ENCODE data around the gene NOS1AP.
"Not testable (repeated sequence)": the region's sequence is repeated elsewhere in the genome, so short reads cannot be mapped to it uniquely, and the experiment has no call there.

Gene NOS1AP

GRCh38 chr1:162070094-162070748 lies 730 bp downstream of the NOS1AP start:
- H3K27me3 Mint-ChIP-seq = peaks cover 80% of the 10 kb centered on the region
- peaks cover 14% of the 10 kb centered on the region for H3K4me1 Mint-ChIP-seq (ENCODE audit: low read depth)
- peak; percentile 49 for DNase-seq
- H3K4me3 Mint-ChIP-seq = peak overlapping the region; percentile 76
- H3K9me3 Mint-ChIP-seq = no peaks in the 10 kb centered on the region
- H3K36me3 Mint-ChIP-seq (ENCODE audit: low read depth) = no peaks in the 10 kb centered on the region
- H3K27ac Mint-ChIP-seq = no peak overlapping the region

DNA sequence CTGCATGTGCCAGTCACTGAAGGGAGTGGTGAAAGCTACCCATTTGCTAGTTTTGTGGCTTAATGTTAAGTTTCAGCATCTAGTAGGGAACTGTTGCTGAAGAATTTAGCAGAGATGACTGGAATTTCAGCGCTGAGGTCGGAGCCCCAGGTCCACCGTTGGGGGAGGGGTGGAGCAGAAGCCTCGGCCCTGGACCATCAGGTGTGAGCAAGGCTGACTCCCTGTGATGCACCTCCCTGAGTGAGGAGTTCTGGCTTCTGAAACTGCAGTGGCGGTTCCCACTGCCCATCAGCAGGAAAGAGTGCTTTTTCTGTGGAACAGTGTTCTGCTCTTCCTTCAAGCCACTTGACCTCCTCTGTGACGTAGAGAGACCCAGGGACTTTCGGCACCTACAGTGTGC lies 1.3 kb downstream of the NOS1AP start:
- Mint-ChIP-seq H3K27ac (no peak overlapping the region), H3K9me3 (no peaks in the 10 kb centered on the region), H3K4me3 (peak overlapping the region; percentile 76), H3K27me3 (peaks cover 80% of the 10 kb centered on the region), H3K36me3 (ENCODE audit: low read depth) (no peaks in the 10 kb centered on the region), H3K4me1 (ENCODE audit: low read depth) (peaks cover 12% of the 10 kb centered on the region)
- DNase-seq = peak; percentile 28

DNA sequence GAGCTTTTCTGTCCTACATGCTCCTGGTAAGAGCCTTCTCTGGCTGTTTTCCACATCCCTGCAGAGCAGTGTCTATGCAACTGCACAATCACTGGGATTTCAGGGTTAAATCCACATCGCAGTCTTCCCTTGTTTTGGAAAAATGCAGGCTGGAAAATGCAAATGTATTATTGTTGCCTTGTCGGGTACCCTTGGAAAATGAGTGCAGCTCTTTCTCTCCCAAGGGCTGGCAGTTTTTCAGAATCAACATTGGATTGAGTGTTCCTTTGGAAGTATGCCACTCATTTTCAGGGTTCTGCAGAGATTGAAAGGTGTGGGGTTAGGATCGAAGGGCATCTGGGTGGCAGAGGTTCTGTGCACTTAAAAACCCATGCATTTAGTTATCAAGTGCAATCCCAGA lies 3.2 kb downstream of the NOS1AP start:
- no peak for DNase-seq
- H3K4me3 Mint-ChIP-seq = no peak overlapping the region
- H3K27me3 Mint-ChIP-seq = peaks cover 81% of the 10 kb centered on the region
- no peaks in the 10 kb centered on the region for H3K9me3 Mint-ChIP-seq
- H3K4me1 Mint-ChIP-seq (ENCODE audit: low read depth) = peaks cover 12% of the 10 kb centered on the region
- H3K36me3 Mint-ChIP-seq (ENCODE audit: low read depth) = no peaks in the 10 kb centered on the region
- no peak overlapping the region for H3K27ac Mint-ChIP-seq

GRCh38 chr1:162074276-162075005 lies 5.0 kb downstream of the NOS1AP start:
- peaks cover 81% of the 10 kb centered on the region for H3K27me3 Mint-ChIP-seq
- no peak overlapping the region for H3K4me3 Mint-ChIP-seq
- no peak for DNase-seq
- H3K36me3 Mint-ChIP-seq (ENCODE audit: low read depth) = no peaks in the 10 kb centered on the region
- H3K27ac Mint-ChIP-seq = no peak overlapping the region
- peaks cover 10% of the 10 kb centered on the region for H3K4me1 Mint-ChIP-seq (ENCODE audit: low read depth)
- no peaks in the 10 kb centered on the region for H3K9me3 Mint-ChIP-seq

DNA sequence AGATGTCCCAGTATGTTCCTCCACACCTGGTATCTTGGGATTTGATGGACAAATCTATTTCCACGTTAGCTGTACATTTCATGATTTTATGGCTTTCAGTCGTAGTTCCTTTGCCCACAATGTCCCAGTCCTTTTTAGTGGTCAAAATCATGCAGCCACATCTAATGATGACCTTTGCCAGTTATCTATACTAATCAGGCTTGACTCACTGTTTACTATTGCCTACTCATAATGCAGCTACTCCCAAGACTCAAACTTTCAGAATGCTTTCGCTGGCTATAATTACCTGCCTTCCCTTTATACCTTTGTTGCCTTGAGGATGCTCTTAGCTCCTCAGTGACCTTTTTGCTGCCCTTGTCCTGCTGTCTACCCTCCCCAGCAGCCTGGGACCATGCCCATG lies 6.4 kb downstream of the NOS1AP start:
- Mint-ChIP-seq H3K27me3 (peaks cover 71% of the 10 kb centered on the region), H3K4me1 (ENCODE audit: low read depth) (peaks cover 2% of the 10 kb centered on the region), H3K9me3 (no peaks in the 10 kb centered on the region), H3K27ac (no peak overlapping the region), H3K4me3 (no peak overlapping the region), H3K36me3 (ENCODE audit: low read depth) (no peaks in the 10 kb centered on the region)
- no peak for DNase-seq

DNA sequence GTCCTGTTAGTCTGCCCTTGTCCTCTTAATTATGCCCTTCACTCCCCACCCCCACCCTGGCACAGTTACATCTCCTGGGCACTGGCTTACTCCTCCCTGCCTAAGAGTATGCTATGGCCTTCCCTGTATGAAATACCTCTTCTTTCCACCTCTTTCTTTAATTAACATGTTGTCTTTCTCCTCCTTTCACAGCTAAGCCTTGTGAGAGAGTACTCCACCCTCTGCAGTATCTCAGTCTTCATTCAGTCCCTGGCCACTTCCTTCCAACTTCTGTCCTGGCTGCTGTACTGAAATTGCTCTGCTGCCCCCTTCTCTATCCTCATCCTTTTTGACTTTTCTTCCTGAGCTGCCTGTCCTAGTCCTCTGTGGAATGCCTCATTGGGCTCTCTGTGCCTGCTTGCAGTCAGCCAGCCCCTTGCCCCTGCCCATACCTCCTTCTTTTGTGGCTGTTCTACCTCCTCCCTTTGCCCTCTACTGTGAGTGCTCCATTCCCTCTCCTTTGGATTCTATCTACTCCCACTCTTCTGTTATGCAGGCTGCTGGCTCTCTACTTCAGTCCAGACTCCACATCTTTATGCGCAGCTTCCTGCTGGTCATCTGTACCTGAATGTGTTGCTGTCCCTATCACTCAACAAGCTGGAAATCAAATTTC lies 8.3 kb downstream of the NOS1AP start:
- H3K9me3 Mint-ChIP-seq = no peaks in the 10 kb centered on the region
- no peaks in the 10 kb centered on the region for H3K36me3 Mint-ChIP-seq (ENCODE audit: low read depth)
- H3K27me3 Mint-ChIP-seq = peaks cover 56% of the 10 kb centered on the region
- H3K4me3 Mint-ChIP-seq = no peak overlapping the region
- no peak overlapping the region for H3K27ac Mint-ChIP-seq
- no peak for DNase-seq
- no peaks in the 10 kb centered on the region for H3K4me1 Mint-ChIP-seq (ENCODE audit: low read depth)

- Mint-ChIP-seq H3K4me3 (no peak overlapping the region), H3K9me3 (peaks cover 2% of the 10 kb centered on the region), H3K36me3 (ENCODE audit: low read depth) (no peaks in the 10 kb centered on the region), H3K27me3 (peaks cover 49% of the 10 kb centered on the region), H3K4me1 (ENCODE audit: low read depth) (no peaks in the 10 kb centered on the region), H3K27ac (no peak overlapping the region)
- DNase-seq = no peak
Observed at GRCh38 chr1:162079030-162079429, 9.5 kb downstream of the NOS1AP start.

- no peak overlapping the region for H3K4me3 Mint-ChIP-seq
- H3K27me3 Mint-ChIP-seq = peaks cover 41% of the 10 kb centered on the region
Observed at GRCh38 chr1:162080472-162081015, 11.1 kb downstream of the NOS1AP start.

GRCh38 chr1:162081316-162081715 lies 11.8 kb downstream of the NOS1AP start:
- no peaks in the 10 kb centered on the region for H3K4me1 Mint-ChIP-seq (ENCODE audit: low read depth)
- no peak overlapping the region for H3K27ac Mint-ChIP-seq
- H3K27me3 Mint-ChIP-seq = peaks cover 36% of the 10 kb centered on the region
- H3K36me3 Mint-ChIP-seq (ENCODE audit: low read depth) = no peaks in the 10 kb centered on the region
- DNase-seq = no peak
- peaks cover 4% of the 10 kb centered on the region for H3K9me3 Mint-ChIP-seq
- H3K4me3 Mint-ChIP-seq = no peak overlapping the region

More at GRCh38 chr1:162080472-162081015, 11.1 kb downstream of the NOS1AP start:
- H3K27ac Mint-ChIP-seq = no peak overlapping the region
- H3K36me3 Mint-ChIP-seq (ENCODE audit: low read depth) = no peaks in the 10 kb centered on the region
- H3K4me1 Mint-ChIP-seq (ENCODE audit: low read depth) = no peaks in the 10 kb centered on the region
- no peak for DNase-seq
- peaks cover 4% of the 10 kb centered on the region for H3K9me3 Mint-ChIP-seq

DNA sequence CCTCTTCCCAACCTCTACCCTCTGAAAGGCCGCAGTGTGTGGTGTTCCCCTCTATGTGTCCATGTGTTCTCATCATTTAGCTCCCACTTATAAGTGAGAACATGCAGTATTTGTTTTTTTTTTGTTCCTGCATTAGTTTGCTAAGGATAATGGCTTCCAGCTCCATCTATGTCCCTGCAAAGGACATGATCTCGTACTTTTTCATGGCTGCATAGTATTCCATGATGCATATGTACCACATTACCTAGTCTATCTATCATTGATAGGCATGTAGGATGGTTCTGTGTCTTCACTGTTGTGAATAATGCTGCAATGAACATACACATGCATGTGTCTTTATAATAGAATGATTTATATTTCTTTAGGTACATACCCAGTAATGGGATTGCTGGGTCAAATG lies 12.6 kb downstream of the NOS1AP start:
- not testable (repeated sequence) for H3K36me3 Mint-ChIP-seq (ENCODE audit: low read depth); DNase-seq; H3K27ac Mint-ChIP-seq; H3K9me3 Mint-ChIP-seq; H3K4me3 Mint-ChIP-seq; H3K4me1 Mint-ChIP-seq (ENCODE audit: low read depth)
- H3K27me3 Mint-ChIP-seq = peaks cover 32% of the 10 kb centered on the region

DNA sequence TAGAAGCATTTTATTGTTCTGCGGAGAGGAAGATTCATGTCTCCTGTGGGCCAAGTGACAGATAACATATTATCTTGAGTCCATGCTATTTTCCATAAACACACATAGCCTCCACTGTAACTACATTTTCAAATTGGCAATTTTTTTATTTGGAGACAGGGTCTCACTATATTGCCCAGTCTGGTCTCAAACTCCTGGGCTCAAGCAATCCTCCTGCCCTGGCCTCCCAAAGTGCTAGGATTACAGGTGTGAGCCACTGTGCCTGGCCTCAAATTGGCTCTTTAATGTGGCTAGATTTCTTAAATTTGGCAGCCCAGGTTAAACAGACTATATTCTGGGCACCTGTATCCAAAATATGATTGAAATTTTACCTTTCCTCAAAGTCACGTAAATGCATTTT lies 13.8 kb downstream of the NOS1AP start:
- no peaks in the 10 kb centered on the region for H3K36me3 Mint-ChIP-seq (ENCODE audit: low read depth)
- H3K4me3 Mint-ChIP-seq = no peak overlapping the region
- DNase-seq = no peak
- H3K27me3 Mint-ChIP-seq = peaks cover 22% of the 10 kb centered on the region
- no peak overlapping the region for H3K27ac Mint-ChIP-seq
- H3K9me3 Mint-ChIP-seq = peaks cover 4% of the 10 kb centered on the region
- no peaks in the 10 kb centered on the region for H3K4me1 Mint-ChIP-seq (ENCODE audit: low read depth)

DNA sequence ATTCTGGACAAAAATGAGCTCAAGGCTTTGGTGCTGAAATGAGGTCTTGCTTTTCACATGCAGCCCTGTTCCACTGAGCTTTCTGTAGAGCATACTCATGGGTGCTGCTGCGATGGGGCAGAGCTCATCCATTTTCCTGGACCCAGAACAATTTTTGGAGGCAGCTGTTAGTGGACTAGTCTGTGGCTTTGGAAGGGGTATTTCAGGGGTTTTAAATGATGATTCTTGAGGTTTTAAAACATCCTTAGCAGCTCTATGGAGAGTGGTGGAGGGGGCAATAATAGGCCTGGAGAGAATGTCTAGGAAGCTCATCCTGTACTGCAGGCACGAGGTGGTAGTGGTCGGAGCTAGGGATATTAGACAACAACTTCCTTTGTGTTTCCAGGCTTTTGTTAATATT lies 16.5 kb downstream of the NOS1AP start:
- no peaks in the 10 kb centered on the region for H3K4me1 Mint-ChIP-seq (ENCODE audit: low read depth)
- peaks cover 14% of the 10 kb centered on the region for H3K27me3 Mint-ChIP-seq
- H3K36me3 Mint-ChIP-seq (ENCODE audit: low read depth) = no peaks in the 10 kb centered on the region
- H3K27ac Mint-ChIP-seq = no peak overlapping the region
- peaks cover 4% of the 10 kb centered on the region for H3K9me3 Mint-ChIP-seq
- no peak overlapping the region for H3K4me3 Mint-ChIP-seq
- DNase-seq = no peak

DNA sequence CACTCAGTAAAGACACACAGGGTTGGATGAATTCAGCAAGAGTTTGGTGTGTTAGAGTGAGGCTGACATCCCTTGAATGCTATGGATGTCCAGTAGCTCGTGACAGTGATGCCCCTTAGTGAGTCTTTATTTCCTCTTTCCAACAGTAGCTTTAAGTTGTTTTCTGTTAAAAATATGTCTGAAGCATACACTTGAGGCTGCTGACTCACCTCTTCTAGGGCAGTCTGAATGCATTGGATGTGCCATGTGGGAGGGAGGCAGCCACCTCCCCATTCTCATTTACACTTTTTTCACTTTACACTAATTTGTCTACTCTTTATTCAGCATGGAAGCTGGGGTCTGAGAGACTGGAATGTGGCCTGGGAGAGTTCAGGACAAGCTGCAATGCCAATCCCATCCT lies 17.6 kb downstream of the NOS1AP start:
- Mint-ChIP-seq H3K9me3 (peaks cover 4% of the 10 kb centered on the region), H3K4me1 (ENCODE audit: low read depth) (no peaks in the 10 kb centered on the region), H3K4me3 (no peak overlapping the region), H3K36me3 (ENCODE audit: low read depth) (no peaks in the 10 kb centered on the region), H3K27ac (no peak overlapping the region), H3K27me3 (peaks cover 10% of the 10 kb centered on the region)
- DNase-seq = no peak

DNA sequence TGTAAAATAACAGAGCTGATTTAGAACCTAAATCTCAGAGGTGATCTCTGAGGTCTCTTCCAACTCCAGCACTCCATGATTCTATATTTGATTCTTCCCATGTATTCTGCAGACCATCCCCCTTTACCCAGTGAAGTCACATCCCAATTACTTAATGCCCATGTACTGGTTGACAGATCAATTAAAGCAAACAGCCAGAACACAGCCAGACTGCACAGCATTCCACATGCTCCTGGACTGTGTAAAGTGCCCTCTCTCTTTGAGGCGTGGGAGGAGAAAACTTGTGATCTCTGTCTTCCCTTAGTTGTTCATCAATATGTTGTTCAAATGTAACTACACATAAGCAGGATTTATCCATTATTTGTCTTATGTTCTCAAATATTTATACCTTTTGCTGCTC lies 18.1 kb downstream of the NOS1AP start:
- H3K4me3 Mint-ChIP-seq = no peak overlapping the region
- H3K27me3 Mint-ChIP-seq = peaks cover 10% of the 10 kb centered on the region
- no peaks in the 10 kb centered on the region for H3K4me1 Mint-ChIP-seq (ENCODE audit: low read depth)
- no peak for DNase-seq
- no peaks in the 10 kb centered on the region for H3K36me3 Mint-ChIP-seq (ENCODE audit: low read depth)
- peaks cover 4% of the 10 kb centered on the region for H3K9me3 Mint-ChIP-seq
- no peak overlapping the region for H3K27ac Mint-ChIP-seq

Data from activated T-cell treated with anti-CD3 and anti-CD28 coated beads, Interleukin-2, amount 50 U/mL, for 24 hours (primary cell).